ENCODE results near the gene SRCIN1.

DNA sequence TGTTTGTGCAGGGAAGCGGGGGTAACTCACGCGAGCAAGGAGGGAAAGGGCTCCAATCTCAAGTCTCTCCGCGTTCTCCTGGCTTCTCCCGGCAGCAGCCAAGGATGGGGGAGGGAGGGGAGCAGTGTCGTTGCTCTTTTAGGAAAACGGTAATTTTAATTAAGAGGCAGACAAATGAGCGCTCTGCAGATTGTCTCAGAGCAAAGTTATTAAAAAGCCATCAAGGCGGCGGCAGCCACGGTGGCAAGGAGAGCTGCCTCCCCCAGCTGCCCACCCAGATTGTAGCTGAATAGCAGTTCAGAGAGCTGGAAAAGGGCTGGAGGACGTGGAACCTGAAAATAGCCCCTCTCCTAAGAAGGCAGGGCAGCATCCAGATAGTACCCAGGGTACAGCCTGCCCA lies 11.6 kb downstream of the SRCIN1 start:
- TF ChIP-seq, protein P1, sequence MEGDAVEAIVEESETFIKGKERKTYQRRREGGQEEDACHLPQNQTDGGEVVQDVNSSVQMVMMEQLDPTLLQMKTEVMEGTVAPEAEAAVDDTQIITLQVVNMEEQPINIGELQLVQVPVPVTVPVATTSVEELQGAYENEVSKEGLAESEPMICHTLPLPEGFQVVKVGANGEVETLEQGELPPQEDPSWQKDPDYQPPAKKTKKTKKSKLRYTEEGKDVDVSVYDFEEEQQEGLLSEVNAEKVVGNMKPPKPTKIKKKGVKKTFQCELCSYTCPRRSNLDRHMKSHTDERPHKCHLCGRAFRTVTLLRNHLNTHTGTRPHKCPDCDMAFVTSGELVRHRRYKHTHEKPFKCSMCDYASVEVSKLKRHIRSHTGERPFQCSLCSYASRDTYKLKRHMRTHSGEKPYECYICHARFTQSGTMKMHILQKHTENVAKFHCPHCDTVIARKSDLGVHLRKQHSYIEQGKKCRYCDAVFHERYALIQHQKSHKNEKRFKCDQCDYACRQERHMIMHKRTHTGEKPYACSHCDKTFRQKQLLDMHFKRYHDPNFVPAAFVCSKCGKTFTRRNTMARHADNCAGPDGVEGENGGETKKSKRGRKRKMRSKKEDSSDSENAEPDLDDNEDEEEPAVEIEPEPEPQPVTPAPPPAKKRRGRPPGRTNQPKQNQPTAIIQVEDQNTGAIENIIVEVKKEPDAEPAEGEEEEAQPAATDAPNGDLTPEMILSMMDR (IDR thresholded peaks at IDR 0.05) = no peak
- no peak for TF ChIP-seq POLR2A (IDR thresholded peaks at IDR 0.05)
